GM10248 (cell line): ENCODE data around the gene CKS1B.
A peak's percentile ranks its signal among the peaks of the same experiment; 100 is the strongest.

Experiments
- CTCF ChIA-PET: fragments of 300-600 bp; sonication (Branson Sonifier 250); formaldehyde crosslinking; extraction: SDS; loops from one replicate; lab custom pipeline; 2021; ENCODE audit warnings: antibody characterized with exemption; lab: Yijun Ruan, JAX
- POLR2A ChIA-PET: fragments of 350-650 bp; sonication (Branson Sonifier 250); formaldehyde crosslinking; extraction: SDS; loops from one replicate; lab custom pipeline; 2020; ENCODE audit warnings: antibody characterized with exemption; lab: Yijun Ruan, JAX
- DNase-seq: peaks from one replicate; pipeline ENCODE4 v3.0.0; 2012; ENCODE audit errors: extremely low spot score
- TF ChIP-seq, protein P1 (sequence below): IDR thresholded peaks from 2 replicates; pipeline ENCODE4 v1.5.1; 2012; ENCODE audit warnings: mild to moderate bottlenecking, low read depth; ENCODE audit errors: extremely low read depth, missing control alignments, control extremely low read depth

CKS1B gene

DNA sequence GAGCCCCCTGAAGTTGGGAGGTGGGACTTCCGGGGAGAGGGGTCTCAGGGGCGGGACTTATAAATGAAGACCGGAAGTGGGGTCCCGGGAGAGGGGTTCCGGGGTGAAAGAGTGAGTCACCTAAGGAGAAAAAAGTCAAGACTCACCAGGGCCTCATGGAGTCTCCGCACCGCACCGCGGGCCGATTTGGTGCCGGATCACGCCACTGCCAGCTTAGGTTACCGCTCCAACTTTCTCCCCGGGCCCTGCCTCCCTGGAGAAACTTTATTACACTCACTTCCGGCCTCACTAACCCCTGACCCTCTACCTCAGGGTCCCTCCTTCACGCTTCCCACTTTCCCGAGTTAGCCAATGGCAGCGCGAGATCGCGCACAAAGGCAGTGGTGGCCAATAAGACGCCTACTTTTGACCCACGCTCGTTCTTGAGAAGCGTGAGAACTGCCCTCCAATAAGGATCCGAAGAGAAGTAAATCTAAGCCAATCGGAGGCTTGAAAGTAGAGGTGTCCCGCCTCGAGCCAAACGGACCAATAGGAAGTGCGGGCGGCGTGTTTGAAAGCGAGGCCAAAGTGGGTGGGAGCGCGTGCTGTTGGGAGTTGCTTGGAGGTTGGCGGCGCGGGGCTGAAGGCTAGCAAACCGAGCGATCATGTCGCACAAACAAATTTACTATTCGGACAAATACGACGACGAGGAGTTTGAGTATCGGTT, at the start of gene CKS1B:
Gene CKS1B (plus strand): TSS at position 580 of the 706 bp plus-strand sequence. CDS start 65 bp downstream, at position 645.
- POLR2A ChIA-PET = interaction anchor here (0.7 to 2.4 kb wide), 6 partner anchors 10 to 118 kb away, joined by 3 to 11 read pairs (median 8); partner anchors contain the start of genes FLAD1 and PBXIP1
- CTCF ChIA-PET = interaction anchor here (0.7 to 5.3 kb wide), 14 partner anchors 9 to 111 kb away, joined by 3 to 51 read pairs (median 4); partner anchors contain the start of genes ADAM15 and PYGO2
- TF ChIP-seq, protein P1, sequence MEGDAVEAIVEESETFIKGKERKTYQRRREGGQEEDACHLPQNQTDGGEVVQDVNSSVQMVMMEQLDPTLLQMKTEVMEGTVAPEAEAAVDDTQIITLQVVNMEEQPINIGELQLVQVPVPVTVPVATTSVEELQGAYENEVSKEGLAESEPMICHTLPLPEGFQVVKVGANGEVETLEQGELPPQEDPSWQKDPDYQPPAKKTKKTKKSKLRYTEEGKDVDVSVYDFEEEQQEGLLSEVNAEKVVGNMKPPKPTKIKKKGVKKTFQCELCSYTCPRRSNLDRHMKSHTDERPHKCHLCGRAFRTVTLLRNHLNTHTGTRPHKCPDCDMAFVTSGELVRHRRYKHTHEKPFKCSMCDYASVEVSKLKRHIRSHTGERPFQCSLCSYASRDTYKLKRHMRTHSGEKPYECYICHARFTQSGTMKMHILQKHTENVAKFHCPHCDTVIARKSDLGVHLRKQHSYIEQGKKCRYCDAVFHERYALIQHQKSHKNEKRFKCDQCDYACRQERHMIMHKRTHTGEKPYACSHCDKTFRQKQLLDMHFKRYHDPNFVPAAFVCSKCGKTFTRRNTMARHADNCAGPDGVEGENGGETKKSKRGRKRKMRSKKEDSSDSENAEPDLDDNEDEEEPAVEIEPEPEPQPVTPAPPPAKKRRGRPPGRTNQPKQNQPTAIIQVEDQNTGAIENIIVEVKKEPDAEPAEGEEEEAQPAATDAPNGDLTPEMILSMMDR = no peak
- DNase-seq = peak; percentile 93

DNA sequence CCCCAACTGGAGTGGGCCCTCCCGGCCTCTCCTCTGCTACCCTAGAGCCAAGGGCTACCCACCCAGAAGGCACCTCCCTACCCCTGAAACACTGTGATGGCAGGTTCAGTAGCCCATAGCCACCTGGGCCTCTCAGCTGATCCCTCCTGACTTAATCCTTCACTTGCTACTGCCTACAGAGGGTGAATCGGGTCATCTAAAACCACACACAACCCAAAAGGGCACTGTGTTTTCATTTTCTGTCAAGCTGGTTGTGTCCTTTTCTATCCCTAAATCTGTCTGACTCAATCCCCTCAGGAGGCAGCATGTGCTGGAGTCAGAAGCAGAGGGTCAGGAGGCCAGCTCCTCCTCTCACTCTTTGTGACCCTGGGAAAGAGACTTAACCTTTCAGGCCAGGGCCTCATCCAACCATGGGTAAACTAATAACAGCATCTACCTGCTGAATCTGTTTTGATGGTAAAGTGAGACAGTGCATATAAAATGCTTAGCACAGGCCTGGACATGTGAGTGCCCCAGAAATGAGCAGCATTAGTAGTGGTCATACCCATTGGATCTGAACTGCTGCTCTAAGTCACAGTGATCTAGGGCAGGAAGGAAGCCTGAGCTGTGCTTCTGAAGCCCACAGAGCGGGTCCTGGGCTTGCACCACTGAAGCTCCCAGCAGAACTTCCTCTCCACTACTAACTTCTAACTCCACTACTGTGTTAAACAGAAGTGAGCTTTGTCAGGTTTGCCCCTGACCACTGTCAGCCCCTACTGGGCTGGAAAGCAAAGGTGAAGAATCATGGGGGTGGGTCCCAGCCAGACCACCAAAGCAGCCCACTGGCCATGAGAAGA, 48.9 kb upstream of the CKS1B start:
- POLR2A ChIA-PET = interaction anchor here (1.1 kb wide), 1 partner anchor 18 kb away, joined by 3 read pairs; no protein-coding TSS in a partner anchor
- CTCF ChIA-PET = interaction anchor here (1.0 to 2.8 kb wide), 3 partner anchors 11 to 34 kb away, joined by 3 to 18 read pairs (median 4); partner anchors contain the start of gene PMVK
- DNase-seq = no peak
- TF ChIP-seq, protein P1 = no peak

DNA sequence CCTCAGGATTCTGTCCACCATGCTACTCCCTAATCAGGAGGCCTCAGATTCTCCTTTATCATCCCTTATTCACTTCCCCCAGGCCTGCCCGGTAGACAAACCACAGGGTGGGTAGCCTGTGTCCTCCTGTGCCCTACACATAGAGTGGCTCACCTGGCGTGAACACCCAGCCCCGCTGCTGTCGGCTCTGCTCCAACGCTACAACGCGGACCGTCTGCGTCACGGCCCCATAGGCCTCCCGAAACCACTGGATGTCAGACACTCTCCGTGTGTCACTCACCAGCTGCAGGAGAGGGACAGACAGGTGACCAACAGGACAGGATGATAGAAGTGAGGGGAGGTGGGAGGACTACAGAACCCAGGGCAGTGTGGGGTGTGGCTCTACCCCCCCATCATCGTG, 48.3 kb upstream of the CKS1B start:
- CTCF ChIA-PET = interaction anchor here (2.8 kb wide), 1 partner anchor 10 kb away, joined by 18 read pairs; the partner anchor contains the start of gene PMVK
- TF ChIP-seq, protein P1 = no peak
- POLR2A ChIA-PET = no interaction called here
- no peak for DNase-seq

DNA sequence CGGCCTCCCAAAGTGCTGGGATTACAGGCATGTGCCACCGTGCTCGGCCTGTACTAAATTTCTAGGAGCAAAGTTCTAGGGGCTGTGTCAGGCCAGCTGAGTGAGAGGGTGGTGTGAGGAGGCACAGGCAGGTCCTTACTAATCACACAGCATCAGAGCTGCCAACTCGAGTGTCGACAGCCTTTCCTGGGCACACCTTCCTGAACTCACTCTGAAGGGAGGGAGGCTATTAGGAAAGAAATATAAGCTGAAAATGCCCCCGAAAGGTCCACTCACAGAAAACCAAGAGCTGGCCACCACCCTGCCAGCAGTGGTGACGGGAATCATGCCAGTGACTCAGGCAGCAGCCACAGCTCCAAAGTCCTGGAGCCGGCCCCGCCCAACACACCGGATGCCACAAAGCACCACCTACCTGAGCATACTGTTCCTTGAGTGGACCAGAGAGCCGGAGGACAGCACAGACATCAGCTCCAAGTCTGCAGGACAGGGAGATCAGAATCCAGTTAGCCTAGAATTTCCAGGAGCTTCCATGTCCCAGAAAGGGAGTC, 42.5 kb upstream of the CKS1B start:
- TF ChIP-seq, protein P1 = no peak
- CTCF ChIA-PET = interaction anchor here (1.0 to 1.4 kb wide), 3 partner anchors 125 to 453 kb away, joined by 3 read pairs; no protein-coding TSS in a partner anchor
- POLR2A ChIA-PET = no interaction called here
- no peak for DNase-seq

DNA sequence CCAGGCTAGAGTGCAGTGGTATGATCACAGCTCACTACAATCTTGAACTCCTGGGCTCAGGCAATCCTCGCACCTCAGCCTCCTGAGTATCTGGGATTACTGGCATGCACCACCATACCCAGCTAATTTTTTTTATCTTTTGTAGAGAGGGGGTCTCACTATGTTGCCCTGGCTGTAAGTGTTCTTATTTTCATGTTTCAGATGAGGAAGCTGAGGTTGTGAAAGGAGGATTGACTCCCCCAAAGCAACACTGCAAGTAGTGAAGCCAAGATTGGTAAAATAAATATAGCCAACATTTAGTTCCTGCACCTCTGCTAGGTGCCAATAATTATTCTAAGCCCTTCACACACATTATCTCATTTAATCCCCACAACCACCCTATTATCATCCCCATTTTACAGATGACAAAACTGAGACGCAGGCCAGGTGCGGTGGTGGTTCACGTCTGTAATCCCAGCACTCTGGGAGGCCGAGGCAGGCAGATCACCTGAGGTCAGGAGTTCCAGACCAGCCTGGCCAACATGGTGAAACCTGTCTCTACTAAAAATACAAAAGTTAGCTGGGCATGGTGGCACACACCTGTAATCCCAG, 40.0 kb upstream of the CKS1B start:
- POLR2A ChIA-PET = interaction anchor here (0.6 to 0.7 kb wide), 2 partner anchors 68 to 323 kb away, joined by 3 to 4 read pairs; no protein-coding TSS in a partner anchor
- TF ChIP-seq, protein P1 = no peak
- CTCF ChIA-PET = interaction anchor here (1.5 to 2.9 kb wide), 3 partner anchors 10 to 151 kb away, joined by 4 to 12 read pairs (median 5); no protein-coding TSS in a partner anchor
- no peak for DNase-seq
